GM18873 (cell line): ENCODE data around the gene SFMBT2.
"Not testable (repeated sequence)": the region's sequence is repeated elsewhere in the genome, so short reads cannot be mapped to it uniquely, and the experiment has no call there.

Experiments
- ATAC-seq: cut with Tn5 transposase; IDR thresholded peaks from one replicate; pipeline ENCODE4 v1.9.1; 2021; ENCODE audit warnings: mild to moderate bottlenecking, moderate library complexity, moderate number of reproducible peaks; ENCODE audit not compliant: unreplicated experiment, low FRiP score

The SFMBT2 gene

DNA sequence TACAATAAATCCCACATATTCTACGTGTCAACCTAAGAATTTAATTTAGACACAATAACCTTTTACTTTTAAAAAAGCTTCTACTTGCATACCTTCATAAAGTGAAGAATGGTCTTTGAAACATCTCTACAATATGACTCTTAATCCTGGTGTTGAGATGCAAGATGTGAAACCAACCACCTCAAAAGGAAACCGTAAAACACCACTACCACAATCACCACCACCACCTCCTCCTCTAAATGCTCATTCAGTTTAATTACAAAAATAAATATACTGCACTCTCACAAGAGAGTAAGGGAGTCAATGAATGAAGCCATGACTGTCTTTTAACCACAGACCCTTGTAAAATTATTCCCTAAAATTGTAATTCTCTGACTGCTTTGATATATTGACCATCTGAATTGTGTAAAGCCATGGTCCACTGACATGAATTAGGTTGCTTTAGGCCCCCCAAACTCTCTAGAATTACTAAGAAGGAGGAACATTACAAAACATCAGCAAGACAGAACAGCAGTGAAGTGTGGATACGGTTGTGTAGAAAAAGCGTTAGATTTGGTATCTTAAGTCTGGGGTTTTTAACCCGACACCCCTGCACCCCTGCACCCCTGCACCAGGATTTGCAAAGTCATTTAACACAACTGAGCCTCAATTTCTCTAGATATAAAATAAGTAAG, 171.4 kb downstream of the SFMBT2 start:
- ATAC-seq = peak; percentile 57

DNA sequence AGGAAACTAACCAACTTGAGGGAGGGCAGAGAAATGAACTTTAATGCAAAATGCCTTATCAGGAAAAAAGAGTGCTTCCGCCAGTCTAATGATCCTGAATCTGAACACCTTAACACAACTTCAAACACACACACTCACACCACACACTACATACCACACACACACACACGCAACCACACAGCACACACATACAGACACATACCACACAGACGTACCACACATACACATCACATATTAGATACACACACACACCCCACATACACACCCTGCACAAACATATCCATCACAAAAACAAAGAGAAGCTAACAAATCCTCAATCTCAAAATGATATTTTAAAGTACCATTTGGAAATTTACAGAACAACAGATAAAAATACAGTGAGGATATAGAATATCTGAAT, 175.5 kb downstream of the SFMBT2 start:
- no peak for ATAC-seq

GRCh38 chr10:7234109-7234508, 176.7 kb downstream of the SFMBT2 start:
- no peak for ATAC-seq

- ATAC-seq = no peak
Measured at GRCh38 chr10:7233259-7233991, 177.4 kb downstream of the SFMBT2 start.

DNA sequence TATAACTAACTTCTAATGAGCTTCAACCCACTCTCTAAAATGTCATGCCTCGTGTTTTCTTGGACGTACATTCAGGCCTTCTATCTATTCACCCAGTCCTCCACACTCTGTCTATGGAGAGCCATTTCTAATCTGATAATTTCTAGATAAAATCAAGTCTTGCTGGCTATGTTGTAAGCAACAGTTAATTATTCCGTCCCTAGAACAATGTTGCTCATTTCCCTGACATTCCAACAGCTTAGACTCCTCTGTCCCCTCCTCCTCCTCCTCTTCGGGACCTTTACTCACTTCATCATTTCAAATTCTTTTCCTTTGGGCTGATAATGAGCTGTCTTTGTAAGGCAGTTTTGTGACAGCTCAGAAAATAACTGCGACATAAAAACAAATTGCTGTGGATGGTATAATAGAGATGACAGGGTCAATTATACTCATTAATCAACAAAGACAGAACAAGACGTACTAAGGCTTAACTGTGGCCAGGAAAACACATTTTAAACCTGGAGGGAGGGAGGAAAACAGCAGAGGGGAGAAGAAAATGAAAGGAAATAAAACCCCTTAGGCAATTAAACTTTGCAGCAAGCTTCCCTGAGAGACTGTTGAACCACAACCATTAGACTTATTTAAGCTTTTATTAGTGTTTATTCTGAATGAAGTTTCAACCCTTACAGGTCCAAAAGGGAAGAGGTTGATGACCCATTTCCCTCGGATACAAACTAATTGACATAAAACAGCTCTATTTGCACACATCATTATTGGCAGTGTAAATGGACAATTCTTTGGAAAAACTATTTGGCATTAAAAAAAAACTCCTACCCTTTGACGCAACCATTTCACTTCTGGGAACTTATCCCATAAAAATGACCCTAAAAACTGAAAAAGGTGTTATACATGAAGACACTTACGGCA, 179.1 kb downstream of the SFMBT2 start:
- no peak for ATAC-seq

DNA sequence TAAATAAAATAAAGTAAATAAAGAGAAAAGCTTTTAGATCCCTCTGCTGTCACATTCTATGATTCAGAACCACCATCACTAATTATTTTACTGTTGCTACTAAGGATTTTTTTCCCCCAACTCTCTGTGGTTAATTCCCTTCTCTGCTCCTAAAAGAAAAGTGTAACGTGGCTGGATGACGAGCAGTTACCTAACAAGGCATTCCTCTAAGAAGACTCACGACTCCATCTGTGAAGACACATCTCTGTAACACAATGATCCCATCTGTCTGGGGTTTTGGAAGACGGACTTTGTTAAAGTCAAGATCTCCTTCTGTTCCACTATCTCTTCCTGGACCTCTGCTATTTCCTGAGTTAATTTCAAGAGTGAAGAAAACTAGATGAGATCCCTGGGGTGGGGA, 179.9 kb downstream of the SFMBT2 start:
- no peak for ATAC-seq

DNA sequence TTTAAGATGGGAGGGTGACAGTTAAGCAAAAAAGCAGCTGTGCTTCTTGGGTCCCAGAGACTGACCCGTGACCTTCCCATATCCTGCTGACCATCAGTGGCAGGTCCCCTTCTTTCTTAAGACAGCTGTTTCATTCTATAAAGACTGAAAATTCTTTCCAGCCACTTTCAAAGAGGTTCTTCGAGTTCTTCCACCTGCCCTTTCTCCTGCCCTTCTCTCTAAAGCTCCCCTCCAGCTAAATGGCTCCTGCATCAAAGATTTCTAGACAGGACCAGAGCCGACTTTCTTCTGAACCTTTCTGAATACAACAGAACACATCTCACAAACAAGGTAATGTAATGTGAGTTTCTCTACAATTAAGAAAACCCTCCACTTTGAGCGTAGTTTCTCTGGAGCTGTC, 180.8 kb downstream of the SFMBT2 start:
- no peak for ATAC-seq

DNA sequence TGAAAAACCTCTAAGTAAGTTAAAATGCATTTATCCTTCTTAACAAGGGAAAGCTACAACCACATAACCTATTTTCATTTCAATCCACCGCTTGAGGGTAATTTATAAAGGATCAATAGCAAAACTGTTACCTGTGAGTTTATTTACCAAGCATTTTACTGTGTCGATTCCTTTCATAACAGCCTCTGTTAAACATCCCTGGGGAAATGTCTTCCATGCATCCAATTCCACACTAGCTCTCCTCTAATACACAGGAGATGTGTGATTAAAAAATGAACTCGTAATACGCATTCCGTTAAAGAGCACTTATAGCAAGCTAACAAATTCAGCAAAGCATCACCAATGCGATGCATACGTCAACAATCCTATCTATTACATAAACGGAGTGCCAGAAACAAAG, 185.7 kb downstream of the SFMBT2 start:
- no peak for ATAC-seq

- ATAC-seq = no peak
Measured at GRCh38 chr10:7218968-7219367, 191.9 kb downstream of the SFMBT2 start.

GRCh38 chr10:7212696-7213095, 198.1 kb downstream of the SFMBT2 start:
- not testable (repeated sequence) for ATAC-seq

- ATAC-seq = no peak
Measured at GRCh38 chr10:7211857-7212577, 198.8 kb downstream of the SFMBT2 start.

- no peak for ATAC-seq
Measured at GRCh38 chr10:7210516-7210915, 200.3 kb downstream of the SFMBT2 start.

GRCh38 chr10:7209458-7209857, 201.4 kb downstream of the SFMBT2 start:
- no peak for ATAC-seq

DNA sequence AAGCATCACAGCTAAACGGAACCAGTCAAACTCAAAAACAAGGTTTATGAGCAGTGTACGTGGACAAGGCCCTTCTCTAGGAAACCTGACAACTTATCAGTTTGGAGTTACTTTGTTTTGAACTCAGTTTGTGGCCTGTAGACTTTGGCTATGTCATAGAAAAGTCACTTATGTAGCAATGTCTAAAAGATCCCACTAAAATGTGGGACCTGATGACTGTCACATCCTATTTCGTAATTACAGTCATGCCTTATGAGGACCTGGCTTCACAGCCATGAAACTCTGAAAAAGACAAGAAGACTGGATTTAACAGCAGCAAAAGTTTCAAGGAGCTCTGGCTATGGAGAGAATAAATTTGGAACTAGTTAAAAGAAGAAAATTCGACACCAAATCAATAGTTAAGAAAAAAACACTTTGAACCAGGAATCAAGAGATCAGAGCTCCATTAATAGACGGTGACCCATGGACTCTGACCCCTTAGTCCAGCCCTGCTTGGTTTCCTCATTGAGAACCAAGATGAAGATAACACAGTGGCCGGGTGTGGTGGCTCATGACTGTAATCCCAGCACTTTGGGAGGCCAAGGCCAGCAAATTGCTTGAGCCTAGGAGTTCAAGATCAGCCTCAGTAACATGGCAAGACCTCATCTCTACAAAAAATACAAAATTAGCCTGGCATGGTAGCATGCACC, 204.3 kb downstream of the SFMBT2 start:
- ATAC-seq = no peak

DNA sequence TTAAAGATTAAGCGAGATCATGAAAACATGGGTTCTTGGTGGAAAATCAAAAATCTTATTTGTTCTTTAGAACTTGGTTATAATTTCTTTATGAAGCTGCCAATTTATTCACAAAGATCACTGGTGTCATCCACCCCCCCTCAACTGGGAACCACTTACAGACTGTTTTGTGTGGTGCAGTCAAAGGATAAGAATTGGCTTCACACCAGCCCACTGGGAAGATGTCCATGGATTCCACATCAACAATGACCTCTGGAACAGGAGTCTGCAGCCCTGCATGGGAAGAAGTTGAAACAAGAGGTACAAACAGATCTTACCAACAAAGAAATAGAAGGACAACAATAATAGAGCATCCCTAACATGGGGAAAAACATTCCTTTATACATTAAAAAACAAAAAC, 205.2 kb downstream of the SFMBT2 start:
- ATAC-seq = no peak

- ATAC-seq = no peak
Measured at GRCh38 chr10:7202793-7203355, 208.0 kb downstream of the SFMBT2 start.

DNA sequence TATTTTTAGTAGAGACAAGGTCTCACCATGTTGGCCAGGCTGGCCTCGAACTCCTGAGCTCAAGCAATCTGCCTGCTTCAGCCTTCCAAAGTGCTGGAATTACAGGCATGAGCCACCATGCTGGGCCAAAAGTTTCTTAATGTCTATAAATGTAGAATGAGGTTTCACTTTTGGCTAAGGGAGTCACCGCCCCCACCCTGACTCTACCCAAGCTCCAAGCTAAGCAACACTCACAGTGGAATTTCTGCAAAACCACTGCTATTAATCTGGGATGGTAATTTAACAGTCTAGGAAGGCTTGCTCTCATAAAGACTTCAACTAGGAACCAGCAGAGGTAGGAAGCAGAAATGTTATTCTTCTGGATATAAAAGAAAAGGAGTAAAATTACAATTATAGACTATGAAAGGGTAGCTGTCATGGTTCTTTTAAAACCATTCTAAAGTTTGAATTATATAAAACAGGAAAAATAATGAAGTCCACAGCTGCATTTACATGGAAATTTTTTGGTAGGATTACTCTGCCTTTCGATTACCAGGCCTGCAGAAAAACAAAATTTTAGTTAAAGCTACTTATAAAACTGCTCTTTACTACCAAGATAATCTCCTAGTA, 211.6 kb downstream of the SFMBT2 start:
- no peak for ATAC-seq

GRCh38 chr10:7196284-7196683, 214.6 kb downstream of the SFMBT2 start:
- ATAC-seq = no peak

- ATAC-seq = no peak
Measured at GRCh38 chr10:7195118-7195517, 215.7 kb downstream of the SFMBT2 start.
